Duodenal mucosa (tissue), 2 donors: Measurements from ENCODE around the gene HSH2D.
A peak's percentile ranks its signal among the peaks of the same experiment; 100 is the strongest.

Experiments
- H3K27ac ChIP-seq: one replicate; pipeline ENCODE4 v1.7.0; 2013; ENCODE audit warnings: low read depth, low read length
- H3K27me3 ChIP-seq, 2 donors: one replicate each; pipeline ENCODE4 v1.7.0; 2013; ENCODE audit warnings: low read length in 2 of 2, control low read depth in 1 of 2; ENCODE audit not compliant: insufficient read depth in 2 of 2, control insufficient read depth in 1 of 2
- H3K36me3 ChIP-seq, 2 donors: one replicate each; pipeline ENCODE4 v1.7.0; 2013; ENCODE audit warnings: low read length in 2 of 2, control low read depth in 1 of 2; ENCODE audit not compliant: insufficient read depth in 2 of 2, control insufficient read depth in 1 of 2
- H3K4me1 ChIP-seq, 2 donors: one replicate each; pipeline ENCODE4 v1.7.0; 2013; ENCODE audit warnings: low read length in 2 of 2, control low read depth in 1 of 2; ENCODE audit not compliant: insufficient read depth in 2 of 2, control insufficient read depth in 1 of 2
- H3K4me3 ChIP-seq, 2 donors: one replicate each; pipeline ENCODE4 v1.7.0; 2013; ENCODE audit warnings: low read length in 2 of 2, low read depth in 1 of 2
- H3K9ac ChIP-seq, 2 donors: one replicate each; pipeline ENCODE4 v1.7.0; 2013; ENCODE audit warnings: low read length in 2 of 2, low read depth in 1 of 2
- H3K9me3 ChIP-seq, 2 donors: one replicate each; pipeline ENCODE4 v1.7.0; 2013; ENCODE audit warnings: low read length in 2 of 2, control low read depth in 1 of 2; ENCODE audit not compliant: control insufficient read depth in 1 of 2

HSH2D gene

GRCh38 chr19:16135430-16136127 is 7.9 kb upstream of the HSH2D start:
- Histone ChIP-seq H3K9me3 (no peaks in the 10 kb centered on the region), H3K4me3 (no peak overlapping the region), H3K4me1 (peaks cover 6 to 12% of the 10 kb centered on the region in 2 donors), H3K27me3 (no peaks in the 10 kb centered on the region), H3K27ac (no peak overlapping the region), H3K9ac (no peak overlapping the region), H3K36me3 (peaks cover 22 to 37% of the 10 kb centered on the region in 2 donors)

DNA sequence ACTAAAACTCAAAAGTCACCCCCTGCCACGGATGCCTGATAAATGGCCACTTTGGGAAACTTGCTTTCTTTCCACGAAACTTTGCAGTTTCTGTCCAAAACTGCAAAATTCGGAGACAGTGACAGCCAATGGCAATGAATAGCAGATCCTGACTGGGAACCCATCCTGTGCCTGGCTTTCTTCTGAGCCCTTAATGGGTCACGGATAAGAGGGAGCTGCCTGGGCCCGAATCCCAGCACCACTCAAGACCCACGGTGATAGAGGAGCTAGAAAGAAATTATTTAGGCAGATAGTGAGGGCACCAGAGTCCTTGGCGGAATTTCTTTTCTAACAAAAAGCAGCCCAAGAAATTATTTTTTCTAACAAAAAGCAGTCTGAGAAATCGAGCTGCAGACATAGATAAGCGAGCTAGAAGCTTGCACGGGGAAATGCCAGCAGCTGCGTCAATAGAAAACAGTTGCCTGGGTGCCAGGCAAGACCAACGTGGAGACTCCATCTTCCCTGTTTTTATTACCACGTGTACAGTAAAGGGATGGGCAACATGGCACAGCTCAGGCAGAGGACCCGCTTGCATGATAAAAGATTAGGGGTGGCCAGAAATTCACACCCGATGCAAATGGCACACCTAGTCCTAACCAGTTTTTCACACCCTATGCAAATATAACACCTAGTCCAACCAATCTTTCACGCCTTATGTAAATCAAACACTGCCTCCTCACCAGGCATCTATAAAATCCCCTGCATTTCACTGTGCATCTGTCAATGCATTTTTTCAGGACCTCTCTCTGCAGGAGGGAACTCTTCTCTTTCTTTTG is 7.1 kb upstream of the HSH2D start:
- Histone ChIP-seq H3K9ac (no peak overlapping the region), H3K9me3 (no peaks in the 10 kb centered on the region), H3K4me1 (peaks cover 6 to 19% of the 10 kb centered on the region in 2 donors), H3K27ac (no peak overlapping the region), H3K36me3 (peaks cover 22 to 33% of the 10 kb centered on the region in 2 donors), H3K27me3 (no peaks in the 10 kb centered on the region), H3K4me3 (no peak overlapping the region)

- Histone ChIP-seq H3K9ac (no peak overlapping the region), H3K36me3 (no peaks in the 10 kb centered on the region), H3K9me3 (no peaks in the 10 kb centered on the region), H3K4me1 (peaks cover 9 to 13% of the 10 kb centered on the region in 2 donors), H3K27ac (no peak overlapping the region), H3K27me3 (no peaks in the 10 kb centered on the region), H3K4me3 (no peak overlapping the region)
Measured at GRCh38 chr19:16139752-16140151, 3.7 kb upstream of the HSH2D start.

DNA sequence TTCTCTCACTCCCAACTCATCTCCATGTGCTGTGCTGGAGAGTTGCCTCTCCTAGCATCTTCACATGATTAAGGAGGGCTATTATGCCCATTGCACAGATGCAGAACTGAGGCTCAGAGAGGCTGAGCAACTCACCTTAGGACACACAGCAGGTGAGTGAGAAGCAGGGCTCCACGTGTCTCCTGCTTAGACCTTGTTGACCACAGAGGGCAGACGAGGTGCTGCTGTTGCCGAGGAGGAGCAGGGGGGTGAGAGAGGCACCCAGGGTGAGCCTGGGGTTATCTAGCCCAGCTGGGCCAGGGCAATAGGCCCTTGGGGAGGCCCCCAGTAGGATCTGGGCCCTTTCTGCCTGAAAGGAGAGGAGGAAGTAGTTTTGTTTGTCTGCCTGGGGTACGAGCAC is 2.4 kb upstream of the HSH2D start:
- H3K27ac ChIP-seq: no peak overlapping the region

DNA sequence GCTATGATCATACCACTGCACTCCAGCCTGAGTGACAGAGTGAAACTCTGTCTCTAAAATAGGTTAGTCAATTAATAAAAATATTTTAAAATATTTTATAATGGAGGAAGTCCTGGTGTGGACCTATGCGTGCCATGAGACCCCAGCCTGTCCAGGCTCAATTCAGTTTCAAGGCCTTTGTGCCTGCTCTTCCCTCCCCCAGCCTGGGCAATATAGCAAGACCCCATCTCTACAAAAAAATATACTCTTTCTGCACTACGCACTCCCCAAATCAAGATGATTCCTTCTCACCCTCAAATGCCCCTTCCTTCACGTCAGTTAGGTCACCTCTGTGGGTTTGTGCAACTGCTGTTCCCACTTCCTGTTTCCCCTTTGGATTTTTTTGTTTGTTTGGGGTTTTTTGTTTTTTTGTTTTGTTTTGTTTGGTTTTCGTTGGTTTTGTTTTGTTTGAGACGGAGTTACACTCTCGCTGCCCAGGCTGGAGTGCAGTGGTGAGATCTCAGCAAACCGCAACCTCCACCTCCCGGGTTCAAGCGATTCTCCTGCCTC is 1.4 kb upstream of the HSH2D start:
- H3K4me1 ChIP-seq: peaks cover 8 to 9% of the 10 kb centered on the region in 2 donors
- H3K27ac ChIP-seq: no peak overlapping the region
- no peaks in the 10 kb centered on the region for H3K9me3 ChIP-seq
- H3K27me3 ChIP-seq: no peaks in the 10 kb centered on the region
- H3K9ac ChIP-seq: no peak overlapping the region
- H3K4me3 ChIP-seq: no peak overlapping the region
- peaks cover 0 to 4% of the 10 kb centered on the region in 2 donors for H3K36me3 ChIP-seq

More for the DNA sequence above, 2.4 kb upstream of the HSH2D start:
- H3K4me1 ChIP-seq: peaks cover 9 to 12% of the 10 kb centered on the region in 2 donors
- no peaks in the 10 kb centered on the region for H3K27me3 ChIP-seq
- H3K9me3 ChIP-seq: no peaks in the 10 kb centered on the region
- no peak overlapping the region for H3K4me3 ChIP-seq
- H3K36me3 ChIP-seq: peaks cover 0 to 2% of the 10 kb centered on the region in 2 donors
- H3K9ac ChIP-seq: no peak overlapping the region

- Histone ChIP-seq H3K9ac (peak overlapping the region; percentile 61 to 98), H3K27ac (peak overlapping the region; percentile 72)
Measured at GRCh38 chr19:16144216-16144581, 714 bp downstream of the HSH2D start.

DNA sequence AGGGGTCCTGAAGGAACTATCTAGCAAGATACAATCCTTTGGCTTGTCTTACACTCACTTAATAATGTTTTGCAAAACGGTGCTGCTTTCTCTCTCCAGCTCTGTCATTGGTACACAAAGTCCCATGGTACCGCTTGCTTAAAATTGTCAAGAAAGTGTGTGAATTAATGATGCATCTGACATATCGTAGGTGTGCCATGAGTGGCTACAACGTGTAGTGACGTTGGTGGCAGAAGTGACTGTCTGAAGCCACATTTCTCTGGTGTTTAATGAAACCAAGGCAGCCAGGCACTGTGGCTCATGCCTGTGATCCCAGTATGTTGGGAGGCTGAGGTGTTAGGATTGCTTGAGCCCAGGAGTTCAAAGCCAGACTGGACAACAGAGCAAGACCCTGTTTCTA is 2.6 kb downstream of the HSH2D start:
- H3K4me1 ChIP-seq: peaks cover 3 to 9% of the 10 kb centered on the region in 2 donors
- no peak overlapping the region for H3K27ac ChIP-seq
- H3K4me3 ChIP-seq: peak overlapping the region in 1 of 2 donors; percentile 23

More at GRCh38 chr19:16144216-16144581, 714 bp downstream of the HSH2D start:
- Histone ChIP-seq H3K9me3 (no peaks in the 10 kb centered on the region), H3K36me3 (peaks cover 4 to 13% of the 10 kb centered on the region in 2 donors), H3K27me3 (no peaks in the 10 kb centered on the region), H3K4me1 (peaks cover 9 to 14% of the 10 kb centered on the region in 2 donors), H3K4me3 (peak overlapping the region; percentile 71 to 81)

DNA sequence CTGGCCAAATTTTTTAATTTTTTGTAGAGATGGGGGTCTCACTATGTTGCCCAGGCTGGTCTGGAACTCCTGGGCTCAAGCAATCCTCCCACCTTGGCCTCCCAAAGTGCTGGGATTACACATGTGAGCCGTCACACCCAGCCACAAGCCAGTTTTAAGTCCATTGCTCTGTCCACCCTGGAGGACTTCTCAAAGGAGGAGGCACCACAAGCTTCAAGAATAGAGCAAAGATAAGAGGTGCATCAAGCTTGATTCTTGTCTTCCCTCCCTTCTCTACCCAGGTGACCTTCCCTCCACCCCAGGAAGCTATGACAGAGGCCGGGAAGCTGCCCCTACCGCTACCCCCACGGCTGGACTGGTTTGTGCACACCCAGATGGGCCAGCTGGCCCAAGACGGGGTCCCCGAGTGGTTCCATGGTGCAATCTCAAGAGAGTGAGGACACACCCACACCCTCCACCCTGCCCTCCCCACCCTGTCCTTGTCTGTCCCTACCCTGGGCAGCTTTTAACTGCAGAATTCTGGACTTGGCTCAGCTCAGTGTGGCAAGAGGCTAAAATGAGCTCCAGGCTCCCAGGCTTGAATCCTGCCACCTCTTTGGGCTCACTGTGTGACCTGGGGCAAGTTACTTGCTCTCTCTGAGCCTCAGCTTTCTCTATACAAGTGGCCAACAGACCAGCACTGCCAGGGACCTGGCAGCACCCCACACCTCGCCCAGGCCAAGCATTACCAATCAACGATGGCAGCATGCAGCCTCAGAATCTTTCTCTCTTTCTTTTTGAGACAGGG is 5.2 kb downstream of the HSH2D start:
- Histone ChIP-seq H3K9me3 (no peaks in the 10 kb centered on the region), H3K27ac (no peak overlapping the region)

More for the DNA sequence above, 2.6 kb downstream of the HSH2D start:
- Histone ChIP-seq H3K9ac (no peak overlapping the region), H3K36me3 (peaks cover 4 to 14% of the 10 kb centered on the region in 2 donors), H3K9me3 (no peaks in the 10 kb centered on the region), H3K27me3 (no peaks in the 10 kb centered on the region)

GRCh38 chr19:16153582-16154336 is 10.3 kb downstream of the HSH2D start:
- peaks cover 32 to 40% of the 10 kb centered on the region in 2 donors for H3K36me3 ChIP-seq
- no peaks in the 10 kb centered on the region for H3K9me3 ChIP-seq
- H3K4me3 ChIP-seq: no peak overlapping the region
- H3K9ac ChIP-seq: no peak overlapping the region
- H3K27ac ChIP-seq: no peak overlapping the region
- H3K4me1 ChIP-seq: peaks cover 0 to 2% of the 10 kb centered on the region in 2 donors
- no peaks in the 10 kb centered on the region for H3K27me3 ChIP-seq

More for the DNA sequence above, 5.2 kb downstream of the HSH2D start:
- no peak overlapping the region for H3K9ac ChIP-seq
- H3K4me3 ChIP-seq: no peak overlapping the region
- no peaks in the 10 kb centered on the region for H3K27me3 ChIP-seq
- peaks cover 15 to 26% of the 10 kb centered on the region in 2 donors for H3K36me3 ChIP-seq
- peaks cover 0 to 6% of the 10 kb centered on the region in 2 donors for H3K4me1 ChIP-seq
